SU-DHL-6 (cell line): ENCODE measurements around the gene LAMB4.

ENCODE experiments used
- H2AFZ ChIP-seq: fragments of 200-600 bp; sonication (generic); 2 replicates; pipeline ENCODE4 v1.6.1; 2014; ENCODE audit warnings: low read depth, mild to moderate bottlenecking, moderate library complexity, mixed read lengths, antibody characterized with exemption, low read length; ENCODE audit not compliant: severe bottlenecking
- H3F3A ChIP-seq: fragments of 200-600 bp; shearing (Covaris generic); 2 replicates; pipeline ENCODE4 v1.6.0; 2016; ENCODE audit warnings: antibody characterized with exemption, mild to moderate bottlenecking; ENCODE audit not compliant: insufficient read depth
- H3K27ac ChIP-seq: fragments of 200-600 bp; sonication (generic); 2 replicates; pipeline ENCODE4 v1.5.1; 2016; ENCODE audit warnings: low read depth, mild to moderate bottlenecking, low read length, moderate library complexity, mixed read lengths
- H3K27me3 ChIP-seq: fragments of 200-600 bp; sonication (generic), shearing (Covaris generic); 2 replicates; pipeline ENCODE4 v1.6.0; 2014; ENCODE audit warnings: mild to moderate bottlenecking, low read length
- H3K36me3 ChIP-seq: fragments of 200-600 bp; sonication (generic); 2 replicates; pipeline ENCODE4 v1.6.1; 2014; ENCODE audit warnings: mild to moderate bottlenecking, low read length, mixed read lengths
- H3K4me2 ChIP-seq: fragments of 300-600, 200-600 bp; shearing (Covaris generic), sonication (generic); 2 replicates; pipeline ENCODE4 v1.6.0; 2014; ENCODE audit warnings: low read length, low read depth, mild to moderate bottlenecking; ENCODE audit not compliant: poor library complexity, severe bottlenecking
- H3K4me3 ChIP-seq: fragments of 200-600 bp; sonication (generic); 2 replicates; pipeline ENCODE4 v1.5.1; 2014; ENCODE audit warnings: antibody characterized with exemption, low read length, mild to moderate bottlenecking, mixed read lengths; ENCODE audit not compliant: insufficient read depth, poor library complexity, severe bottlenecking
- H3K79me2 ChIP-seq: fragments of 200-600 bp; sonication (generic); 2 replicates; pipeline ENCODE4 v1.6.1; 2014; ENCODE audit warnings: mild to moderate bottlenecking, low read length, moderate library complexity; ENCODE audit not compliant: insufficient read depth
- H3K9ac ChIP-seq: fragments of 200-600 bp; sonication (generic); 2 replicates; pipeline ENCODE4 v1.7.0; 2014; ENCODE audit warnings: mild to moderate bottlenecking, low read length
- H3K9me2 ChIP-seq: fragments of 200-600 bp; sonication (generic); replicated peaks from 2 replicates; pipeline ENCODE4 v1.6.1; 2014; ENCODE audit warnings: low read length; ENCODE audit not compliant: insufficient read depth
- H3K9me3 ChIP-seq: fragments of 200-600 bp; sonication (generic); 2 replicates; pipeline ENCODE4 v1.6.1; 2014; ENCODE audit warnings: low read length, mixed read lengths; ENCODE audit not compliant: insufficient read depth
- H4K20me1 ChIP-seq: fragments of 200-600 bp; sonication (generic); 2 replicates; pipeline ENCODE4 v1.6.1; 2014; ENCODE audit warnings: low read depth, mild to moderate bottlenecking, antibody characterized with exemption, low read length, moderate library complexity, mixed read lengths
- EZH2phosphoT487 ChIP-seq: fragments of 200-600 bp; sonication (generic), shearing (Covaris generic); conservative IDR thresholded peaks from 2 replicates; pipeline ENCODE4 v1.6.1; 2018; ENCODE audit warnings: mild to moderate bottlenecking, antibody characterized with exemption, low read length, moderate library complexity, mixed read lengths
- TF ChIP-seq, protein P1 (sequence below): fragments of 200-600 bp; sonication (generic); IDR thresholded peaks from one replicate; pipeline ENCODE4 v1.5.1; 2017; ENCODE audit warnings: antibody characterized with exemption, mild to moderate bottlenecking, low read length, moderate library complexity; ENCODE audit not compliant: insufficient read depth, poor library complexity, severe bottlenecking

Gene LAMB4

GRCh38 chr7:108157606-108158335 lies 27.6 kb upstream of the LAMB4 start:
- Histone ChIP-seq H3K79me2 (no peaks in the 10 kb centered on the region), H4K20me1 (no peaks in the 10 kb centered on the region), H3K4me2 (no peak overlapping the region), H2AFZ (no peak overlapping the region), H3K9me2 (no peaks in the 10 kb centered on the region), H3K4me3 (no peak overlapping the region), H3K9ac (no peak overlapping the region), H3K27ac (no peak overlapping the region), H3K36me3 (no peaks in the 10 kb centered on the region), H3F3A (no peaks in the 10 kb centered on the region), H3K27me3 (no peaks in the 10 kb centered on the region; the same call in 1 of the 2 replicates), H3K9me3 (no peaks in the 10 kb centered on the region)
- TF ChIP-seq, protein P1, sequence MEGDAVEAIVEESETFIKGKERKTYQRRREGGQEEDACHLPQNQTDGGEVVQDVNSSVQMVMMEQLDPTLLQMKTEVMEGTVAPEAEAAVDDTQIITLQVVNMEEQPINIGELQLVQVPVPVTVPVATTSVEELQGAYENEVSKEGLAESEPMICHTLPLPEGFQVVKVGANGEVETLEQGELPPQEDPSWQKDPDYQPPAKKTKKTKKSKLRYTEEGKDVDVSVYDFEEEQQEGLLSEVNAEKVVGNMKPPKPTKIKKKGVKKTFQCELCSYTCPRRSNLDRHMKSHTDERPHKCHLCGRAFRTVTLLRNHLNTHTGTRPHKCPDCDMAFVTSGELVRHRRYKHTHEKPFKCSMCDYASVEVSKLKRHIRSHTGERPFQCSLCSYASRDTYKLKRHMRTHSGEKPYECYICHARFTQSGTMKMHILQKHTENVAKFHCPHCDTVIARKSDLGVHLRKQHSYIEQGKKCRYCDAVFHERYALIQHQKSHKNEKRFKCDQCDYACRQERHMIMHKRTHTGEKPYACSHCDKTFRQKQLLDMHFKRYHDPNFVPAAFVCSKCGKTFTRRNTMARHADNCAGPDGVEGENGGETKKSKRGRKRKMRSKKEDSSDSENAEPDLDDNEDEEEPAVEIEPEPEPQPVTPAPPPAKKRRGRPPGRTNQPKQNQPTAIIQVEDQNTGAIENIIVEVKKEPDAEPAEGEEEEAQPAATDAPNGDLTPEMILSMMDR = no peak
- no peak for TF ChIP-seq EZH2phosphoT487

DNA sequence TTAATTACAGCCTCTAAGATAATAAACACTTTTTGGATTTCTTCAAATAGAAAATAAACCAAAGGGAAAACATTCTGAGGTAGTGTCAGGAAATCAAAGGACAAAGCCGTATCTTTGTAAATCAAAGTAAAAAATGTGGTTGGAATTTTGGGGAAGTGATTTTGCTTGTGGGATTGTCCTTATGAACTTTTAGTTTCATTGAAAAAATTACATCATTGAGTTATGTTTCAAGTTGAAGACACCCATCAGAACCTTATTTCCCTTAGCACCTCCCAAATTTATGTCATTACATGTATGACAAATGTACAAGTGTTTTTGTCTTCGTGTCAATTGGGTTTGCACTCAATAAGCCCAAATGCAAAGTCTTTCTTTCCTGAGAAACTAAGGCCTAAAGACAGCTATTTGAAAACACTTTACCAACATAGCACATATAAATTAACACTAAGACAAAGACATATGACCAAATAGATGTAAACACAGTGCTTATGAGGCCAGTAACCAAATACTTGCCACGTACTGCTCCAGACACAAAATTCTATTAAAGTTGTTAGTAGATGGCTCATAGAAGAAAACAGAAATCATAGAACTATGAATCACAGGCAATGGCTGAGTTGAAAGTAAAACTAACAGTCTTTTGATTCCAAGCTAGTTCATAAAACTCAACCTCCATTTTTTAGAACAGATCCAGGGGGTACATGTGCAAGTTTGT lies 26.9 kb upstream of the LAMB4 start:
- H3K9ac ChIP-seq = no peak overlapping the region
- no peaks in the 10 kb centered on the region; the same call in 1 of the 2 replicates for H3K27me3 ChIP-seq
- no peaks in the 10 kb centered on the region for H3K9me2 ChIP-seq
- TF ChIP-seq, protein P1 = no peak
- TF ChIP-seq EZH2phosphoT487 = no peak
- H3K36me3 ChIP-seq = no peaks in the 10 kb centered on the region
- no peaks in the 10 kb centered on the region for H3K79me2 ChIP-seq
- no peaks in the 10 kb centered on the region for H3K9me3 ChIP-seq
- H3K27ac ChIP-seq = no peak overlapping the region
- no peaks in the 10 kb centered on the region for H3F3A ChIP-seq
- no peak overlapping the region for H3K4me3 ChIP-seq
- no peak overlapping the region for H2AFZ ChIP-seq
- no peaks in the 10 kb centered on the region for H4K20me1 ChIP-seq
- no peak overlapping the region for H3K4me2 ChIP-seq

GRCh38 chr7:108152198-108152597 lies 22.0 kb upstream of the LAMB4 start:
- no peak for TF ChIP-seq EZH2phosphoT487
- TF ChIP-seq, protein P1 = no peak
- Histone ChIP-seq H3K4me3 (no peak overlapping the region), H3K9me3 (no peaks in the 10 kb centered on the region), H4K20me1 (no peaks in the 10 kb centered on the region), H3K9me2 (no peaks in the 10 kb centered on the region), H3K79me2 (no peaks in the 10 kb centered on the region), H3K4me2 (no peak overlapping the region), H3K27ac (no peak overlapping the region), H3K9ac (no peak overlapping the region), H3K36me3 (no peaks in the 10 kb centered on the region), H3K27me3 (no peaks in the 10 kb centered on the region; the same call in 1 of the 2 replicates), H2AFZ (no peak overlapping the region), H3F3A (no peaks in the 10 kb centered on the region)
